GM12891 (cell line): ENCODE results near the gene MBNL2.

Source experiments
- DNase-seq: peaks from one replicate; pipeline ENCODE4 v3.0.0; 2011; ENCODE audit warnings: low spot score; ENCODE audit not compliant: insufficient read length
- FAIRE-seq: peaks from 2 replicates; lab custom pipeline; 2011; peaks lifted over from hg19 to GRCh38; lab: Jason Lieb, UNC
- PAX5 ChIP-seq: IDR thresholded peaks from 2 replicates; pipeline ENCODE4 v1.6.1; 2011; ENCODE audit warnings: low read length, moderate library complexity, mild to moderate bottlenecking; ENCODE audit not compliant: insufficient read depth, severe bottlenecking
- POLR2A ChIP-seq: IDR thresholded peaks from 2 replicates; pipeline ENCODE4 v1.6.1; 2011; ENCODE audit warnings: low read depth, low read length, control low read depth
- POLR2AphosphoS5 ChIP-seq: IDR thresholded peaks from 2 replicates; pipeline ENCODE4 v1.6.1; 2011; ENCODE audit warnings: low read depth, low read length, control low read depth
- POU2F2 ChIP-seq: IDR thresholded peaks from 2 replicates; pipeline ENCODE4 v1.6.1; 2011; ENCODE audit warnings: low read depth, mild to moderate bottlenecking, control low read depth, low read length, moderate library complexity
- SPI1 ChIP-seq: IDR thresholded peaks from 2 replicates; pipeline ENCODE4 v1.6.1; 2011; ENCODE audit warnings: low read depth, low read length, control low read depth
- TAF1 ChIP-seq: IDR thresholded peaks from 2 replicates; pipeline ENCODE4 v1.6.1; 2011; ENCODE audit warnings: low read depth, low read length, control low read depth

Gene MBNL2

DNA sequence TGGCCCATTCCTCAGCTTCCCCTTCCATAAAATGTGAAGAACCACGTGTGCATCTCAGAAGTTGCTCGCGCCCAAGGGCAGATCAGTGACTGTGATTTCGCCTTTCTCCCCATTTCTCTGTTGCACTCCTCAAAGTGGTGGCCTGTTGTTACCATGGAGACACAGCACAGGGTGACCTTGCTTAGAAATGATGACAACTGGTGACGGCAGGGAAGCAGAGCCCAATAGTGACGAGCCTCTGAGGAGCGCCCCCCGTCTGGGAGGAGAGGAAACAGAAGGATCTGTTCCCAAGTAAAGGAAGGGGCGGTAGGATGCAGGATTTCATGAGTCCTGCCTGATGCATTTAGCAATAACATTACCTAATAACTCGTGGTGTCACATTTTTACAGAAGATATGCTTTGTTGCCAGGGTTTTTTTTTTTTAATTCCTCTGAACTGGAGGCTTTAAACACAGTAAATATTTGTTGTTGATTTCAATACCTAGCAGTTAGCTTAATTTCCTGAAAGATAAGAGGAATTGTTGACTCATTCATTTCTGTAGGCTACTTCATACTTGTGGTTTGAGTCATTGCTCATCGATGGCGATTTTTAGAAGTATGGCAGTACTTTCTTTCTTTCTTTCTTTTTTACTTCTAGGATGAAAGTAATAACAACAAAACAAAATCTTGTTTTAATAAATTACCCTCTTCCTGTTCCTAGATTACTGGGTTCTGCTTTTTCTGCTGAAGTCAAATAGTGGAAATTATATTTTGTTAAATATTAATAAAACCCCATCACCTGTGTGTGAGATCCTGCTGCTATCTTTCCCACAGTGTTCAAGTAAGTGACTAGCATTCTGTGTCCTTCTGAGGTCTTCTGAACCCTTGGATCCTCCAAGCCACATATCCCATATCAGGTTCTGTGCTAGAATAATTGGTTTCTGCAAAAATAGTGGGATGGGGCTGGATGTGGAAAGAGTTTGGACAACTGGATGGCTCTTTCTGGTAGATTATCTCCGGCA is 36.0 kb downstream of the MBNL2 start:
- TF ChIP-seq TAF1, result no peak
- TF ChIP-seq POLR2AphosphoS5, result no peak
- TF ChIP-seq PAX5, result no peak
- no peak for TF ChIP-seq POLR2A
- no peak for TF ChIP-seq POU2F2
- TF ChIP-seq SPI1, result no peak
- DNase-seq (no peak), FAIRE-seq (peak; percentile 54)

DNA sequence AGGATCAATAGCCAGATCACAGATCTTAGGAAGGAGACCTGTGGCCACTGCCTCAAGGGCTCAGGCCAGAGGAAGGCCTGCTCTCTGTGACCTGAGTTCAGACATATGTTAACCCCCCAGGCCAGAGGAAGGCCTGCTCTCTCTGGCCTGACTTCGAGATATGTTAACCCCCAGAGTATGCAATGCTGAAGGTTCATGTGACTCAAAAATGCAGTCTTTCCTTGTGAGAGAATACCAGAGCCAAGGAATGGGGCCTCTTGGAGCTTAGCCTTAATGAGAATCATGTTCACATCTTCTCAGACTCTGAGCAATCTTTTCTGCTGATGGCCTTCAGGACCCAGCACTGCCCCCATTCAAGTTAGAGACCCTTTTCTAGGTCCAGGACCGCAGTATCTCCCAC is 36.7 kb downstream of the MBNL2 start:
- FAIRE-seq (no peak), DNase-seq (no peak)
- no peak for TF ChIP-seq POU2F2
- no peak for TF ChIP-seq SPI1
- no peak for TF ChIP-seq TAF1
- no peak for TF ChIP-seq POLR2A
- TF ChIP-seq PAX5, result no peak
- no peak for TF ChIP-seq POLR2AphosphoS5

GRCh38 chr13:97259410-97259797 is 37.3 kb downstream of the MBNL2 start:
- no peak for TF ChIP-seq PAX5
- TF ChIP-seq POLR2A, result no peak
- TF ChIP-seq SPI1, result no peak
- TF ChIP-seq POU2F2, result no peak
- no peak for TF ChIP-seq TAF1
- no peak for TF ChIP-seq POLR2AphosphoS5
- no peak for FAIRE-seq
- no peak for DNase-seq

DNA sequence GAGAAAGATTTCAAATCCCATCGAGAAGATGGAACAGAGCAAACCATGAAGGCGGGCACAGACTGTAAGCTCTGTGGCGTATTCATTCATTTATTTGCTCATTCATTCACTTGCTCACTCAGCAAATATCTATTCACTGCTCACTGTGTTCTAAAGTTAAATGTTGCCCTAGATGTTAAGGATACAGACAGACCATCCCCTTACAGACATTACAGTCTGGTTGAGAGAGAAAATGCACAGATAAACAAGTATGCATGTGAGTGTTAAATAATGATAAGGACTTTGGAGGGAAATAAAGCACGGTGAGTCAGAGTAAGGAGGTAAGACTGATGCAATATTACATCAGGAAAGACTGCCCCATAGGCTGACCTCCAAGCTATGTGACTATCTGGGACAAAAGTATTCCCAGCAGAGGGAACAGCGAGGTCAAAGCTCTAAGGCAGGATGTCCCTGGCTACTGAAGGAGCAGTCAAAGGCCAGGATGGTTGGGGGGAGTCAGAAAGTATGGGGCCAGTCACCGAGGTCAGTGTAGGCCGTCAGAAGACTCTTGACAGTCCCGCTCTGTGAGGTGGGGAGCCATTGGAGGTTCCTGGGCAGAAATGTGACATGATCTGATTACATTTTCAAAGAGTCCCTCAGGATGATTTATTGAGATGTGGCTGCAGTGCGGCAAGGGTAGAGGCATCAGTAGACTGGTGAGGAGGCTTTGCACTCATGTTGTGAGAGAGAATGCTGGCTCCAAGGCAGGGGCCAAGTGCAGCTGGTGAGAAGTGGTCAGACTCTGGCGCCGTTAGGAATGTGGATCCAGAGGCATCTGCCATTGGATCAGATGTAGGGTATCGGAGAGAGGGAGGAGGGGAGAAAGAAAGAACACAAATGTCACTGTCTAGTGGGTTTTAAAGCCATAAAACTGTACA is 37.9 kb downstream of the MBNL2 start:
- no peak for TF ChIP-seq POU2F2
- no peak for TF ChIP-seq PAX5
- no peak for TF ChIP-seq SPI1
- TF ChIP-seq POLR2A, result no peak
- TF ChIP-seq TAF1, result no peak
- no peak for TF ChIP-seq POLR2AphosphoS5
- no peak for FAIRE-seq
- no peak for DNase-seq

- DNase-seq (peak; percentile 35), FAIRE-seq (peak; percentile 82)
These were observed 39.3 kb downstream of the MBNL2 start for GRCh38 chr13:97261254-97262005.

DNA sequence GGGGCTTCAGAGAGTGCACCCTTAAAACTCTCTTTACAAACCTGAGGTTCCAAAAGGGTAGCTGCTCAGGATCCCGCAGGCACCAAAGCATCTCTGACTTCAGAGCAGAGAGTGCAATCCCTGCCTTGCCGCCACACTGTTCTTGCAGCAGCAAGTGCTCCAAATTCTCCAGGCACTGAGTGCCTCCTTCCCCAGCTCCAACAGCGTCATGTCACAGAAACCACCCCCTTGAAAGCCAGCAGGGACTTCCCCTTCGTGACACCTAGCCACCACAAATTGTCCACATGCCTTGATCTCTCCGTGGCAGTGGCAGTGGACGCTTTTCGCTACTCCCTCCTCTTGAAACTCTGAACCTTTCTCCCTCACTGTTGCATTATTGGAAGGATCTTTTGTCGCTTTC is 39.9 kb downstream of the MBNL2 start:
- TF ChIP-seq PAX5, result no peak
- no peak for TF ChIP-seq TAF1
- TF ChIP-seq POLR2AphosphoS5, result no peak
- FAIRE-seq, result no peak
- DNase-seq, result no peak

More at GRCh38 chr13:97261254-97262005, 39.3 kb downstream of the MBNL2 start:
- TF ChIP-seq TAF1 (no peak), POU2F2 (no peak), SPI1 (peak; percentile 74), PAX5 (no peak)

- FAIRE-seq, result no peak
These were observed 41.0 kb downstream of the MBNL2 start for GRCh38 chr13:97263160-97263559.

GRCh38 chr13:97264663-97265062 is 42.5 kb downstream of the MBNL2 start:
- DNase-seq (no peak), FAIRE-seq (no peak)
- no peak for TF ChIP-seq POLR2A
- no peak for TF ChIP-seq SPI1
- TF ChIP-seq POLR2AphosphoS5, result no peak
- no peak for TF ChIP-seq PAX5
- no peak for TF ChIP-seq TAF1
- no peak for TF ChIP-seq POU2F2

More at GRCh38 chr13:97263160-97263559, 41.0 kb downstream of the MBNL2 start:
- DNase-seq, result no peak
- TF ChIP-seq TAF1, result no peak

DNA sequence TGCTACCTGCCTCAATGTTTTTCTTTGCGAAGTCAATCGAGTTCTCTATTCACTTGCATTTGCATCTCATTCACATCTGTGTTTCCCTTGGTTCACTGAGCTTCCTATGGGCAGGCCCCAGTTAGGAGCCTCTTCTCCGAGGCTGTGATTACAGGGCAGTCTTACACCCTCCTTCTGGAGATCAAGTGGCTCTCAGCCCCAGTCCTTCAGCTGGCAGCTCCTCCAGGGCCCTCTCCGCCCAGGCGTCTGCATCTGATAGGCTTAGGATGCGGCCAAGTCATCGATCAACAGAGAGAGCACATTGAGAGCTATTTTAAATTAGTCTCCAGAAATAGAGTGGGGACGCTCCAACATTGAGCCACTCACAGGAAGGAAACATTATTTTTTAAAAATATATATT is 44.2 kb downstream of the MBNL2 start:
- TF ChIP-seq TAF1 (no peak), POLR2AphosphoS5 (no peak), PAX5 (no peak), POU2F2 (no peak)
- DNase-seq (no peak), FAIRE-seq (no peak)
